HL-60/S4 treated with retinoic acid at 250 ng/mL for 4 days and 3 days (cell line): ENCODE data around the gene GOLGA3.
"Not testable (repeated sequence)": the region's sequence is repeated elsewhere in the genome, so short reads cannot be mapped to it uniquely, and the experiment has no call there.

ENCODE experiments used
- in situ Hi-C: fragments of 300-500 bp; cut with MboI; formaldehyde crosslinking; loops from 2 replicates; pipeline ENCODE4 v1.7.0; 2022; ENCODE audit warnings: low sequenced_read_pairs

GOLGA3 gene

DNA sequence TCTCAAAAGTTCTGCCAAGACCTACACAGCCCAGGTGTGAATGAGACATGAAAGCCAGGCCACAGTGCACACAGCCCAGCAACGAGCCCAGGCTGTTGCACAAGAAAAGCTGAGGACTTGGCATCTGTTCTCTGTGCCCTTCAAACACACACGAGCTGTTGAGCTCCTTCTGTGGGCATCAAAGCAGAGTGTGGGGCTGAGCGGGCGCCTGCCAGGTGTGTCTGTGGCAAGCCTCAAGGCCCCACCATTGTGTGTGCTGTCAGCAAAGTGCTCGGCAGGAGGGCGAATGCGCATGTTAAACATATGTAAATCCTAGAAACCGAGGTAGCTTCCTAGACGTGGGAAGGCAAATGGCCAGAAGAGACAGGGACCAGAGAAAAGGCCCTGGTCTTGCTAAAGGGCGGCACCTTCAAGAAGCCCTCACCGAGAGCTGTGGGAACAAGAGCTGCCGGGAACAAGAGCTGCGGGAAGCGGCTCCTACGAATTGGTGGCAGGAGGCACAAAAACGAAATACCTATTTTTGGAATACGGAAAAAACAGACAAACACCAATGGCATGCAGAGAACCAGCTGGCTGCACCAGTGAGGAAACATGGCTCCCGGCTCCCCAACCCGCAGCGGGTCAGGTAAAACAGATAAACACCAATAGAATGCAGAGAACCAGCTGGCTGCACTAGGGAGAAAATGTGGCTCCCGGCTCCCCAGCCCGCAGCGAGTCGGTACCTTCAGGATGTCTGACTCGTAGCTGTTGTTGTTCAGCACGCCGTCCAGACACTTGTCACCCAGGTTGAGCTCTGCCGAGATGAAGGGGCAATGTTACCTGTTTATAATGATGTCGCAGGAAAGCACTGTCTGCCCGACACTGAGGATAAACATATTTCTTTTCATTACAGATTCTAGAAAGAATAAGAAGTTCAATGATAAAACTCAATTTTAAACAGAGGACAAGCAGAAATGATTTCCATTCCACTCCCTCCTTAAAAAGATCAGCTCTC is 19.0 kb upstream of the GOLGA3 start:
- in situ Hi-C loops: no loop called here

DNA sequence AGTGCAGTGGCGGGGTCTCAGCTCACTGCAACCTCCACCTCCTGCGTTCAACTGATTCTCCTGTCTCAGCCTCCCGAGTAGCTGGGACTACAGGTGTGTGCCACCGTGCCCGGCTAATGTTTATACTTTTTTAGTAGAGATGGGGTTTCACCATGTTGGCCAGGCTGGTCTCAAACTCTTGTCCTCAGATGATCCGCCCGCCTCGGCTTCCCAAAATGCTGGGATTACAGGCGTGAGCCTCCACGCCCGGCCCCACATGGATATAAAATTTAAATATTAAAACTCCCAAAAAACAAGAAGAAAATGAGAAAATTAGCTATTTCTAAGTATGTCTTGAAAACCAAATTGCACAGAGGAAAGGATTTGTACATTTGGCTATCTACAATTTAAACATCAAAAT is 16.0 kb upstream of the GOLGA3 start:
- in situ Hi-C loops: not testable (repeated sequence)

DNA sequence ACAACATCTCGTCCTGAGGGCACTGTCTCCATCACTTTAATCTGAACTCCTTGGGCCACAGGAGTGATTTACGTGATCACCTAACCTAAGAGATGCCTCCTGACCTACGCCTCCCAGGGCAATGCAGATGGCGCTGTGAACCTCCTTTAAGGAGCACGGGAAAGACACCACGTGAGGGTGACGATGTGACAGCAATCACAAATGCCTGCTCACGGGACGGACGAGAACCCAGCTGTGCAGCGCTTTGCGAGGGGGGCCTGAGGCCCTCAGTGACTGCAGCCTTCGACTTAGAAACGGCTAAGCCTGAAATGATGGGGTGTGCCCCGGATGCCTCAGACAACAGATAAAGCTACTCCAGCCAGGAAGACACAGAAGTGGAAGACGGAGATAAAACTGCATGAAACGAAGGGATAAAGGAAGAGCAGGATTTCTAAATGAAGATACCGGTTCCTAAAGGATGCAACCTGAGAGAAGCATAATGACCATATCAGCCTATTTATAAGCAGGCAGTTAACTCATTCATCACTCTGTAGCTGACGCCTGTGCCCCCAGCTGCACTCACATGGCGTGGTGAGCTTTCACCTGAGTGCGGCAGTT is 13.9 kb upstream of the GOLGA3 start:
- in situ Hi-C loops: no loop called here

DNA sequence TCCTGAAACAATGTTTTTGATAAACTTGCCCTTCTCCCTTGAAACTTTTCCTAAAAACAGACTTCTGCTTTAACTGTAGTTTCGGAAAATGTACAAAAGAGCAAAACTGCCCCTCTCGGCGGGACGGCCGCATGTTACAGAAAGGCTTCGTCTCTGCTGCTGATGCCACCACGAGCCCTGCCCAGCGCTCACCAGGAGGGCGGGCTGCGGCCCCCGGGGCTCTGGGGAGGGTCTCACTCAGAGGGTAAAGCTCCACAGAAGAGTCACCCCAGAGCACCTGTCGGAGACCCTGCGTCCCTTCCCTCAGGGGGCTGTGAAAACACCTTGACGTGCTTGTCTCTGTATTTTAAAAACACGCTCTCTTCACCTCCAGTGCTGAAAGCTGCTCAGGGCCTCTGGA is 12.5 kb upstream of the GOLGA3 start:
- in situ Hi-C loops: no loop called here

DNA sequence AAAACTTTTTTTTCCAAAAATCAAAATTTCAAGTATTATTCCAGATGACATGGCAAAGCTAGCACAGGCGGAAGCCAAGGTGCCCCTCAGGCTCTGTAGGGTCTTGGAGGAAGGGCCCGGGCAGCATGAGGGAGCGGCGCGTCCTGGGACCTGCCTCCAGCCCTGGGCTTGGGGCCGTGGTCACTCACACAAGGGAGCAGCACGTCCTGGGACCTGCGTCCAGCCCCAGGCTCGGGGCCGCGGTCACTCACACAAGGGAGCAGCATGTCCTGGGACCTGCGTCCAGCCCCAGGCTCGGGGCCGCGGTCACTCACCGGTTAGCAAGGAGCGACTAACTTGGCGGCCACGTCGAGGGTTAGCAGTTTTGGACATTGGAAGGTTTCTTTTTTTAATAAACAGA is 11.9 kb upstream of the GOLGA3 start:
- in situ Hi-C loops: no loop called here

DNA sequence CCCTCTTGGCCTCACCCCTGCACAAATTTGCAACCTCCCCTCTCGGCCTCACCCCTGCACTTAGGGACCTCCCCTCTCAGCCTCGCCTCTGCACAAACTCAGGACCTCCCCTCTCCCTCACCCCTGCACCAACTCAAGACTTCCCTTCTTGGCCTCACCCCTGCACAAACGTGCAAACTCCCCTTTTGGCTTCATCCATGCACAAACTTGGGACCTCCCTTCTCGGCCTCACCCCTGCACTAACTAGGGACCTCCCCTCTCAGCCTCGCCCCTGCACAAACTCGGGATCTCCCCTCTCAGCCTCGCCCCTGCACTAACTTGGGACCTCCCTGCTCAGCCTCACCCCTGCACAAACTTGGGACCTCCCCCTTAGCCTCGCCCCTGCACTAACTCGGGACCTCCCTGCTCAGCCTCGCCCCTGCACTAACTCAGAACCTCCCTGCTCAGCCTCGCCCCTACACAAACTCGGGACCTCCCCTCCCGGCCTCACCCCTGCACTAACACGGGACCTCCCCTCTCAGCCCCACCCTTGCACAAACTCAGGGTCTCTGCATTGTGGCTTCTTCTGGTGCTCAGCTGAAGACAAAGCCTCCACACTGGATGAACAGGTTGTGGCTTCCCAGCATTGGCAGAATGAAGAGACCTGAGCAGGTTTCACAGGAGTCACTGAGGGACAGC is 11.0 kb upstream of the GOLGA3 start:
- in situ Hi-C loops: no loop called here

DNA sequence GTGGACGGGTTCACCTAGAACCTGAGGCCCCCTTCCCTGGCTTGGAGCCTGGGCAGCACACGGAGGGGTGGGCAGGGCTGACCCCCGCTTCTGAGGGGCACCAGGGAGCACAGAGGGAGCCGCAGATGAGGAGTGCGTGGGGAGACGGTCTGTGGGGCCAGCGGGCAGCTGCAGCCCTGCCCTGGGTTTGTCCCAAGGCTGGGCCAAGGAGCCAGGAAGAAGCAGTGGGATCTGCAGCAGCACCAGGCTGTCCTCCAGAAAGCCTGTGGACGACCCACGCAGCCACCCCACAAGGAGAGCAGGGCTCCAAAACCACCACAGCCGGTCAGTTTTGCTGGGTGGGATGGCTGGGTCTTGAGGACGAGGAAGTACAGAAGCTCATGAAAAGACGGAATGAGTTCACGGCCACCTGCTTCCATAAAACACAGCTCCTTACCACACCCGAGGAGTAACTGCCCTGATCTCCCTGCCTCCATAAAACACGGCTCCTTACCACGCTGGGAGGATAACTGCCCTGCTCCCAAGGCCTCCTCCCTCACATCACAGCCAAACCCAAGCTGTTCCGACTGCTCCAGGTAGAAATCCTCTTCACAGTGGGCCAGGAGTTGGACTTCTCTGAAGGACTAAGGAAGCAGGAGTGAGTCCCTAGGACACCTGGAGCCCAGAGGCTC is 9.9 kb upstream of the GOLGA3 start:
- in situ Hi-C loops: no loop called here

DNA sequence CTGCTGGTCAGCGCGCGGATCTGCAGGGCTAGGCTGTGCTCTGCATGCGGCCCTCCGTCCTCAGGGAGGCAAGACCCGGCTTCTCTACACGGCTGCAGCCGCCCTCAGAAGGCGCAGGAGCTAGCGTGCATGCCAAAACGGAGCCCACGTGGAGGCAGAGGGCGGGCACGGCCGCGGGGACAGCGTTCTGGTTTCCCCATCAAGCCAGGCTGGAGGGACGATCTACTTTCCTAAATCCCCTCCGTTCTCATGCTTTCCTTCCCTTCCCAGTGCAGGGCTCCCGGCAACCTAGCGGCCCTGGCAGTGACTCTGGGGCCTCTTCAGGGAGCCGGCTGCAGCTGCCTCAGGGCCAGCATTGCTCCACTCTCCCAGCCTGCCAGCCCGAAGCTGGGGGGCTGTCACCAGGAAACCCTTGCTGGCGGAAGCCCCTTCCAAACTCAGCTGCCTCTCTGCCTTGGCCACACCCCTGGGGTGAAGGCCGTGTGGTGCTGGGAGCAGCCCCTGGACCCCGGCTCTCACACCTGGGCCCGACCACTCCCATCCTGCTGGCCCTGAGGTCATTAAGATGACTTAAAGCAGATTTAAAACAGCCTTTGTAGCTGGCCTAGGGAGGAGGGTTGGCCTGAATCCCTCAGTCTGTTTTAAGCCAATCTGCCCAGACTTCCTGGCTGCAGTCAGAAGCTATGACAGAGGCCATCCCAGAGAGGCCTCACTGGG is 9.2 kb upstream of the GOLGA3 start:
- in situ Hi-C loops: no loop called here

DNA sequence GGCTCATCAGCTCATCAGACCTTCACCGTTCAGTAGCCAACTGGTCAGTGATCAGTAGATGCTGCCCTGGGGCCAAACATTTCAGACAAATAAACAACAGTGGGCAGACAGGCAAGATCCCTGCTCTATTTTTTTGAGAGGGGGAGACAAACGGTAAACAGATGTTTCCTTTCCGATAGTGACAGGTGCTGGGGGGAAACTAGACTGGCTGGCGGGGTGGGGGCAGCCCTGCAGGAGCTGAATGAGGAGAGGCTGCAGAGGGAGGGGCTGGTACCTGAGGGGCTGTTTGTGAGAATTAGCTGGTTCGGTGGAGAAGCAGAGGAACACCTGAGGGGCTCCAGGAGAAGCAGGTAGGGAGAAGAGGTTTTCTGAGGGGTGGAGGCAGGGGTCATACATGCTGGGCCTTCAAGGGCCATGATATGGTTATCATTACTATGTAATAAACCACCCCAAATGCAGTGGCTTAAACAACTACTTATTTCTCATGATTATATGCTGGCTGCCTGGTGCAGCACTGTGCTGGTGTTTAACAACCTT is 8.2 kb upstream of the GOLGA3 start:
- in situ Hi-C loops: no loop called here

DNA sequence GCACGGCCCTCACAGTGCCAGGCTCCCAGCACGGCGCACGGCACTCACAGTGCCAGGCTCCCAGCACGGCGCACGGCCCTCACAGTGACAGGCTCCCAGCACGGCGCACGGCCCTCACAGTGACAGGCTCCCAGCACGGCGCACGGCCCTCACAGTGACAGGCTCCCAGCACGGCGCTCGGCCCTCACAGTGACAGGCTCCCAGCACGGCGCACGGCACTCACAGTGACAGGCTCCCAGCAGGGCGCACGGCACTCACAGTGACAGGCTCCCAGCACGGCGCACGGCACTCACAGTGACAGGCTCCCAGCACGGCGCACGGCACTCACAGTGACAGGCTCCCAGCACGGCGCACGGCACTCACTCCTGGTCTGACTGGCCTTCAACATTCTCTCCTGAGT is 7.6 kb upstream of the GOLGA3 start:
- in situ Hi-C loops: not testable (repeated sequence)

DNA sequence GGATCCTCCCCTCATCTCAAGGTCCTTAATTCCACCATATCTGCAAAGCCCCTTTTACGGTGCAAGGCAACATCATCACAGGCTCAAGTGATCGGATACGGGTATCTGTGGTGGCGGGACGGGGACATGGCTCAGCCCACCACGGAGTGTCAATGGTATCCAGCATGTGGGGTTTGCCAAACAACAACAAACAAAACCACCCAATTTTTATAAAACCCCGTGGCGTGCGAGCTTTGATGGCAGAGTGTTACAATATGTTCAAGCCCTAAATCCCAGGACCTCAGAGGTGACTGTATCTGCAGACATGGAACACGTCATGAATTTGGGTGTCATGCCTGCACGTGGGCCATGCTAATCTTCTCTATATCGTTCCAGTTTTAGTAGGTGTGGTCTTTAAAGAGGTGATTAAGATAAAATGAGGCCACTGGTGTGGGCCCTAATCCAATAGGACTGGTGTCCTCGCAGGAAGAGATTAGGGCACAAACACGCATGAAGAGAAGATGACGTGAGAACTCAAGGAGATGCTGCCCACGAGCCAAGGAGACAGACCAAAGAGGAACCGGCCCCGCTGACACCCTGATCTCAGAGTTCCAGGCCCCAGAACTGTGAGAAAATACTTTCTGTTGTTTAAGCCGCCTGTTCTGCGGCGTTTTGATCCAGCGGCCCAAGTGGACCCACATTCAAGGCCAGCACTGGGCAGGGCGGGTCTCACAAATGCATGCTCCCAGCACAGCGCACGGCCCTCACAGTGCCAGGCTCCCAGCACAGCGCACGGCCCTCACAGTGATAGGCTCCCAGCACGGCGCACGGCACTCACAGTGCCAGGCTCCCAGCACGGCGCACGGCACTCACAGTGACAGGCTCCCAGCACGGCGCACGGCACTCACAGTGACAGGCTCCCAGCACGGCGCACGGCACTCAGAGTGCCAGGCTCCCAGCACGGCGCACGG is 6.7 kb upstream of the GOLGA3 start:
- in situ Hi-C loops: no loop called here

DNA sequence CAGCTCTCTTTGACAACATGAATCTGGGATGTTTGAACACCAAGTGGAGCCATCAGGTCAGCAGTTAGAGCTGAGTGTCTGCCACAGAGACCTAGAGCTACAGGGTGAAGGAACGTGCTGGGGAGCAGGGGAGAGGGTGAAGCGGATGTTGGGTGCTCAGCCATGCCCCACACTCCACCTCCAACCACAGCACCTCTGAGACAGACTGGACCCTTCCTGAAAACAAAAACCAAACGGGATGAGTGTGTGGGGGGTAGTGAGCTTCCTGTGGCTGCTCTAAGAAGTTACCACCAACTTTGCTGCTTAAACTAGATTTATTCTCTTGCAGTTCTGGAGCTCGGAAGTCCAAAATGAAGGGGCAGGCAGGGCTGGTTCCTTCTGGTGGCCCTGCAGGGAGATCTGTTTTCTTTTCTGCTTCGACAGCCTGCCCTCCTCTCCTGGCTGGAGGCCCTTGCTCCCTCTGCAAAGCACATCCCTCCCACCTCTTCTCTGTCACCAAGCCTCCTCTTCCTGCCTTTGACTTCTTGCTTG is 5.6 kb upstream of the GOLGA3 start:
- in situ Hi-C loops: no loop called here

DNA sequence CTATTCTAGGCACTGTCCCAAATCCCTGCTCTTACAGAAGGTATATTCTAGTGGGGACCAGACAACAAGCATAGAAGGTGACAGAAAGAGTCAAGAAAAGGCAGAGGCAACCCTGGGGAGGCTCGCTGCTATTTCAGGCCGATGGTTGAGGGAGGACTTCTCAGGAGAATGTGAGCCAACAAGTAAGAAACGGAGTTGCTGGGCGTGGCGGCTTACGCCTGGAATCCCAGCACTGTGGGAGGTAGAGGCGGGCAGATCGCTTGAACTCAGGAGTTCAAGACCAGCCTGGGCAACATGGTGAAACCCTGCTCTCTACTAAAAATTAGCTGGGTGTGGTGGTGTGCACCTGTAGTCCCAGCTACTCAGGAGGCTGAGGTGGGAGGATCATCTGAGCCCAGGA is 4.7 kb upstream of the GOLGA3 start:
- in situ Hi-C loops: no loop called here

DNA sequence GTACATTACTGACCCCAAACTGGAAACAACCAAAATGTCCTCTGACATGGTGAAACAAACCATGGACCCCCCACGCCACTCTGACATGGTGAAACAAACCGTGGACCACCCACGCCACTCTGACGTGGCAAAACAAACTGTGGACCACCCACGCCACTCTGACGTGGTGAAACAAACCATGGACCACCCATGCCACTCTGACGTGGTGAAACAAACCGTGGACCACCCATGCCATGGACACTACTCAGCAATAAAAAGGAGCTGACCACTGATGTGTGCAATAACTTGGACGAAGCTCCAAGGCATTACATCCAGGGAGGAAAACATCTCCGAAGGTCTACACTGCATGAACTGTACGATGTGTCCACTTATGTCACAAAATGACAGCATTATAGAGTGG is 3.1 kb upstream of the GOLGA3 start:
- in situ Hi-C loops: no loop called here

DNA sequence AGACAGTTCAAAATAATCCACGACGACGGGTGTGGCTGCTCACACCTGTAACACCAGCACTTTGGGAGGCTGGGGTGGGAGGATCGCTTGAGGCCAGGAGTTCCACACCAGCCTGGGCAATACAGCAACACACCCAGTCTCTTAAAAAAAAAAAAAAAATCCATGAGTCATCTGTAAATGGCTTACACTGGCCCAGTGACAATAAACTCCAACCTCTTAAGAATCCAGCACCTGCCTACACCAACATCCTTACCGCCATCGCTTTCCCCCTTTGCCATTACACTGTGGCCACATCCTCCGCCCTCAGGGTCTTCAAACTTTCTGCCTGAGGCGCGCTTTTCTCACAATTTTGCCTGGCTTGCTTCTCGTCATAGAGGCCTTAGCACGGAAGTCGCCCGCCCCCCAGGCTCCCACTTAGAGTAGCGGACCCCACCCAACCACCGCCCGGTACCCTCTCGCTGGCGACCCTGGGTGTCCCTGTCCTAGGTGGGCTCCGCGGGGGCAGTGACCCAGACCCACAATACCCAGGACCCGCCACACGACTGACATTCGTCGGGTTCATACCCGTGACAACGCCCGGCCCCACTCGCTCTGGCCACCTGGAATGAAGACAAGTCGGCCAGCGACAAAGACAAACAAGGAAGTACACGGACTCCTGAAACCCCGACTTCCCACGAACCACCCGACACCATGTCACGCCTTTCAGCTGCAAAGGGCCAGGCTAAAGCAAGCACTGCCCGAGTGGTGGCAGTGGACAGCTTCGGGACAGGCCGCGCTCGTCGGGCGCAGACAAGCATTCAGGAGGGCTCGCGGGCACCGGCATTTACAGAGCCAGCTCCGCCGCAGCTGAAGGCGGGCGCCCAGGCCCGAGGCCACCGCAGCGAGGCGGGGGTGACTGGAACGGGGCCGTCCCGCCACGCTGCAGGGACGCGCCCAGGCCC is 636 bp downstream of the GOLGA3 start:
- in situ Hi-C loops: no loop called here

DNA sequence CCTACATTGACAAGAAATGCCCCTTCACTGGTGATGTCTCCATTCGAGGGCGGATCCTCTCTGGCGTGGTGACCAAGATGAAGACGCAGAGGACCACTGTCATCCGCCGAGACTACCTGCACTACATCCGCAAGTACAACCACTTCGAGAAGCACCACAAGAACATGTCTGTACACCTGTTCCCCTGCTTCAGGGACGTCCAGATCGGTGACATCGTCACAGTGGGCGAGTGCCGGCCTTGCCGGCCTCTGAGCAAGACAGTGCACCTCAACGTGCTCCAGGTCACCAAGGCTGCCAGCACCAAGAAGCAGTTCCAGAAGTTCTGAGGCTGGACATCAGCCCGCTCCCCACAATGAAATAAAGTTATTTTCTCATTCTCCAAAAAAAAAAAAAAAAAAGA is 2.8 kb downstream of the GOLGA3 start:
- in situ Hi-C loops: no loop called here

DNA sequence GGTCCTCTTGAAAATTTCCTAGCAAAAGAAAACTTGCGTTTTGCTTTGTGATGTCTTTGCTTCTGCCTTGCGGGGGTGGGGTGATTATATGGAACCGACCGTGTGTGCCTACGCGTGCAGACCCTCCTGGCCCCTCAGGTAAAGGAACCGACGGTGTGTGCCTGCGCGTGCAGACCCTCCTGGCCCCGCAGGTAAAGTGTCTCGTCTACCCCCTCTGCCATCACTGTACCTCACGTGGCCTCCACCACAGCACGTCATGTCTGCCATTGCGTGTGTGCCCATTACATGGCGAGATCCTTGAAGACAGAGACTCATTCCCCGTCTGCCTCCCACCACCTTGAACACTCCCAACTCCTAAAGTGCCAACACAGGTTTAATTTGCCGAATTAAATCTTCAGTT is 3.6 kb downstream of the GOLGA3 start:
- in situ Hi-C loops: no loop called here

DNA sequence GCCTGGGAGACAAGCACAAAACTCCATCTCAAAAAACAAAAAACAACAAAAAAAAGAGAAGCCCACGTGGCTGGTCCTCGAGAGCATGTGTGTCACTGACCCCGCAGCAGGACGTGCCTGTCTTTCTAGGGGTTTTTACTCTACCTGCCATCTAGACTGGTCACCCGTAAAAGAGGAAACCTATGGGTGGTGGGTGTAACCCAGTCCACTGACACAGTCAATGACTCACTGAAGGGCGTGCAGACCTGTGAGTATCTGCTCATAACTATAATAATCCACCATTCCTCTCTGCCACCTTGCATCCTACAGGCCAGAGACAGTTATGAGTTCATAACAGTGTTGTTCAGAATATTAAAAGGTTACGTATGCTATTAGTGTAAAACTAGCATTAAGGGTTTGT is 4.6 kb downstream of the GOLGA3 start:
- in situ Hi-C loops: no loop called here
